ENCODE data around the gene PALMD.

DNA sequence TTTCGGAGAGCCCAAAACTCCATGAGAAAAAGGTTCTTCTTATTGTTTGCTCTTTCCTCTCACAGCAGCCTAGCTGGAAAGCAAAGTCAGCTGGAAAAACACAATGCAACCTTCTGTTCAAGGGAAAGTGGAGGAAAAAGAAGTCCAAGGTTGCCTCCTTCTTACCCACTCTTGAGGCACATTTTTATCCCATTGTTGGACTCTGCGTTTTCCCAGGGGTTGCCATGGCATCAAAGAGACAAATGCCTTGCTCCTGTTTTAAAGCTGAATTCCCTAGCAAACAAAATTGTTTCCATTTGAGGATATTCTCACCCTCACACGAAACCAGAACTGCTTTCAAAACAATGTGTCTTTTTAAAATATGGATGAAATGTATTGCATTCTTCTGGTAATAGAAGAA is 45.1 kb upstream of the PALMD start:
- TF ChIP-seq POLR2A (IDR thresholded peaks at IDR 0.05), result no peak
- TF ChIP-seq, protein P1, sequence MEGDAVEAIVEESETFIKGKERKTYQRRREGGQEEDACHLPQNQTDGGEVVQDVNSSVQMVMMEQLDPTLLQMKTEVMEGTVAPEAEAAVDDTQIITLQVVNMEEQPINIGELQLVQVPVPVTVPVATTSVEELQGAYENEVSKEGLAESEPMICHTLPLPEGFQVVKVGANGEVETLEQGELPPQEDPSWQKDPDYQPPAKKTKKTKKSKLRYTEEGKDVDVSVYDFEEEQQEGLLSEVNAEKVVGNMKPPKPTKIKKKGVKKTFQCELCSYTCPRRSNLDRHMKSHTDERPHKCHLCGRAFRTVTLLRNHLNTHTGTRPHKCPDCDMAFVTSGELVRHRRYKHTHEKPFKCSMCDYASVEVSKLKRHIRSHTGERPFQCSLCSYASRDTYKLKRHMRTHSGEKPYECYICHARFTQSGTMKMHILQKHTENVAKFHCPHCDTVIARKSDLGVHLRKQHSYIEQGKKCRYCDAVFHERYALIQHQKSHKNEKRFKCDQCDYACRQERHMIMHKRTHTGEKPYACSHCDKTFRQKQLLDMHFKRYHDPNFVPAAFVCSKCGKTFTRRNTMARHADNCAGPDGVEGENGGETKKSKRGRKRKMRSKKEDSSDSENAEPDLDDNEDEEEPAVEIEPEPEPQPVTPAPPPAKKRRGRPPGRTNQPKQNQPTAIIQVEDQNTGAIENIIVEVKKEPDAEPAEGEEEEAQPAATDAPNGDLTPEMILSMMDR (IDR thresholded peaks at IDR 0.05), result no peak
